Stimulated activated CD8-positive, alpha-beta memory T cell treated with anti-CD3 and anti-CD28 coated beads, Interleukin-15, amount 100 ng/mL, for 1 hour (primary cell): ENCODE data around the gene CASP9.

Source experiments
- DNase-seq: peaks from one replicate; pipeline ENCODE4 v3.0.0-alpha.2; 2020; ENCODE audit warnings: low read depth

The CASP9 gene

DNA sequence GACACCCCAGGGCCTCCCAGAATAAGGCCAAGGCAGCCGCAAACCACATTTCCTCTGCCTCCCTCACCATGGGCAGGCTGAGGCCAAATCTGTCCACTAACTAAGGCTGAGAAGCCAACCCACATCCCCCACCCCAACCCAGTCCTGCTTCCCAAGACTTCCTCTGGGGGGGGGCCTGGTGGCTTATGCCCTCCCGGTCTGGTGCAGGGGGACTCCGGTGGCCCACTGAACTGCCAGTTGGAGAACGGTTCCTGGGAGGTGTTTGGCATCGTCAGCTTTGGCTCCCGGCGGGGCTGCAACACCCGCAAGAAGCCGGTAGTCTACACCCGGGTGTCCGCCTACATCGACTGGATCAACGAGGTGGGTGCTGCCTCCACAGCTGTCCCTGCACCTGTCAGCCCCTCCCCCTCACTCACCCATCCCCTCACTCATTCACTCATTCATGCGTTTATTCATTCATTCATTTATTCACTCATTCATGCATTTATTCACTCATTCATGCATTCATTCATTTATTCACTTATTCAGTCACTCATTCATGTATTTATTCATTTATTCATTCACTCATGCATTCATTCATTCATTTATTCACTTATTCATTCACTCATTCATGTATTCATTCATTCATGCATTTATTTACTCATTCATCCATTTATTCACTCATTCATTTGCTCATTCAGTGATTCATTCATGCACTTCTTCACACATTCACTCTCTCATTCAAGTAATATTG is 78.5 kb downstream of the CASP9 start:
- no peak for DNase-seq

- no peak for DNase-seq
These were observed 79.3 kb downstream of the CASP9 start for GRCh38 chr1:15444468-15445389.

- DNase-seq, result no peak
These were observed 80.7 kb downstream of the CASP9 start for GRCh38 chr1:15443281-15443680.

GRCh38 chr1:15442759-15443158 is 81.3 kb downstream of the CASP9 start:
- DNase-seq, result no peak

DNA sequence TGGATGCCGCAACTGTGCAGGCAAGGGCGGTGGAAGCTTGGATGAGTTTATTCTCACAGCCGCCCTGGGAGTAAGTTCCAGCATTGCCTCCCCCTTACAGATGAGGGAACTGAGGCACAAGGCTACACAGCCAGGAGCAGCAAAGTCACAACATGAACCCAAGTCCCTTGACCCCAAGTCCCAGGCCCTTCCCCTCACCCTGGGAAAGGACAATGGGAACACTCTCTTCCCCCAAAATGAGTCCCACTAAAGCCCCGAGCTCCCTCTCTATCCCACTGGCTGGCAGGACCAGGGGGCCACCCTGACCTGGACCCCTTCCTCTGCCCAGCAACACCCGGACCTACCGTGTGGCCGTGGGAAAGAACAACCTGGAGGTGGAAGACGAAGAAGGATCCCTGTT is 81.9 kb downstream of the CASP9 start:
- no peak for DNase-seq
